Activated B cell treated with CpG ODN at 0.5 μM for 24 hours (primary cell): Measurements from ENCODE around the gene NXPH2. TPM values are rescaled to one million over a fixed set of nuclear protein-coding genes. Genes with fewer than 3 reads are reported as not detected.

Source experiments
- ATAC-seq: fragments of 200-7000 bp; cut with Tn5 transposase; one replicate; pipeline ENCODE4 v1.10.0; 2021; ENCODE audit warnings: low read depth, mild to moderate bottlenecking, moderate library complexity
- CTCF ChIA-PET: fragments of 350-600 bp; sonication (Branson Sonifier 250); formaldehyde crosslinking; loops from one replicate; lab custom pipeline; 2021; ENCODE audit warnings: antibody characterized with exemption; lab: Charles Lee
- POLR2A ChIA-PET: fragments of 350-600 bp; sonication (Branson Sonifier 250); formaldehyde crosslinking; loops from one replicate; lab custom pipeline; 2021; ENCODE audit warnings: antibody characterized with exemption; lab: Charles Lee
- DNase-seq: peaks from one replicate; pipeline ENCODE4 v3.0.0; 2022
- H3K27ac Mint-ChIP-seq: one replicate; pipeline ENCODE4 v1.8.0; 2020; ENCODE audit warnings: mixed read lengths
- H3K27me3 Mint-ChIP-seq: one replicate; pipeline ENCODE4 v1.8.0; 2021; ENCODE audit warnings: mixed read lengths
- H3K36me3 Mint-ChIP-seq: one replicate; pipeline ENCODE4 v1.8.0; 2021; ENCODE audit warnings: low read depth, mixed read lengths
- H3K4me1 Mint-ChIP-seq: one replicate; pipeline ENCODE4 v1.8.0; 2021; ENCODE audit warnings: mixed read lengths
- H3K4me3 Mint-ChIP-seq: one replicate; pipeline ENCODE4 v1.8.0; 2020; ENCODE audit warnings: mild to moderate bottlenecking, mixed read lengths
- H3K9me3 Mint-ChIP-seq: one replicate; pipeline ENCODE4 v1.8.0; 2020; ENCODE audit warnings: mixed read lengths
- intact Hi-C: fragments of 100-400 bp; cut with micrococcal nuclease; formaldehyde crosslinking; loops from one replicate; pipeline ENCODE4 v1.15.1; 2024
- total RNA-seq: library from RNA; stranded (reverse); gene quantifications from 2 replicates; pipeline ENCODE4 v1.2.3, GENCODE V29; 2022
- TF ChIP-seq, protein P1 (sequence below): fragments of 200-600 bp; IDR thresholded peaks from one replicate; pipeline ENCODE4 v1.8.0; 2022; ENCODE audit warnings: antibody characterized with exemption, mild to moderate bottlenecking

The NXPH2 gene
- total RNA-seq, 1 donor from 2014 or later: not detected

DNA sequence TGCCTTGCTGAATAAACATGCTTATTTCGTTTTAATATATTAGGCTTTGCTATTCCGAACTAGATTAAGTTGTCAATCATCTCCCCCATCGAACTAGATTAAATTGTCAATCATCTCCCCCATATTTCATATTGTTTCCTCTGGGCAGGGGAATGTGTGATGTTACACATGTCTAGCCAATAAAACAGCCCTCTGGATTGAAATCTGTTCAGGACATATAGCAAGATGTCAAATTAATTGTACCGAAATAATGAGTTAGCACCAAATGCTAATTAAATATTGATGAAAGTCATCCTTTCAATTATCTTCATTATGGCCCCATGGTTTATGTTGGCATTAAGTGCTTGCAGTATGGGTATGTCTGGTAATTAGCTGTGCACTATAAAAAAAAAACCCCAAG is 143.1 kb downstream of the NXPH2 start:
- CTCF ChIA-PET: no interaction called here
- intact Hi-C loops: no loop called here
- TF ChIP-seq, protein P1, sequence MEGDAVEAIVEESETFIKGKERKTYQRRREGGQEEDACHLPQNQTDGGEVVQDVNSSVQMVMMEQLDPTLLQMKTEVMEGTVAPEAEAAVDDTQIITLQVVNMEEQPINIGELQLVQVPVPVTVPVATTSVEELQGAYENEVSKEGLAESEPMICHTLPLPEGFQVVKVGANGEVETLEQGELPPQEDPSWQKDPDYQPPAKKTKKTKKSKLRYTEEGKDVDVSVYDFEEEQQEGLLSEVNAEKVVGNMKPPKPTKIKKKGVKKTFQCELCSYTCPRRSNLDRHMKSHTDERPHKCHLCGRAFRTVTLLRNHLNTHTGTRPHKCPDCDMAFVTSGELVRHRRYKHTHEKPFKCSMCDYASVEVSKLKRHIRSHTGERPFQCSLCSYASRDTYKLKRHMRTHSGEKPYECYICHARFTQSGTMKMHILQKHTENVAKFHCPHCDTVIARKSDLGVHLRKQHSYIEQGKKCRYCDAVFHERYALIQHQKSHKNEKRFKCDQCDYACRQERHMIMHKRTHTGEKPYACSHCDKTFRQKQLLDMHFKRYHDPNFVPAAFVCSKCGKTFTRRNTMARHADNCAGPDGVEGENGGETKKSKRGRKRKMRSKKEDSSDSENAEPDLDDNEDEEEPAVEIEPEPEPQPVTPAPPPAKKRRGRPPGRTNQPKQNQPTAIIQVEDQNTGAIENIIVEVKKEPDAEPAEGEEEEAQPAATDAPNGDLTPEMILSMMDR: no peak
- Mint-ChIP-seq H3K9me3 (peaks cover 5% of the 10 kb centered on the region), H3K27me3 (peaks cover 2% of the 10 kb centered on the region), H3K4me1 (no peaks in the 10 kb centered on the region), H3K4me3 (no peak overlapping the region), H3K27ac (no peak overlapping the region), H3K36me3 (no peaks in the 10 kb centered on the region)
- ATAC-seq: no peak
- POLR2A ChIA-PET: no interaction called here
- no peak for DNase-seq

DNA sequence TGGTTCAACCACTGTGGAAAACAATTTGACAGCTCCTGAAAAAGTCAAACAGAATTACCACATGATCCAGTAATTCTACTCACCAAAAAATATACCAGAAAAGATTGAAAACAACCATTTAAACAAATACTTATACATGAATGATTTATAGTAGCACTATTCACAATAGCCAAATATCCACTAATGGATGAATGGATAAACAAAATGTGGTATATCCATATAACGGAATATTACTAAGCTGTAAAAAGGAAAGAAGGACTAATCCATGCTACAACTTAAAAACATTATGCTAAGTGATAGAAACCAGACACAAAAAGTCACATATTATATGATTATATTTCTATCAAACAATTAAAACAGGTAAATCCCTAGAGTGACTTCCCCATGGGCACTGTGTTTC is 147.1 kb downstream of the NXPH2 start:
- H3K4me3 Mint-ChIP-seq: no peak overlapping the region
- H3K36me3 Mint-ChIP-seq: no peaks in the 10 kb centered on the region
- ATAC-seq: no peak
- DNase-seq: no peak
- ChIA-PET CTCF (no interaction called here), POLR2A (no interaction called here)
- H3K4me1 Mint-ChIP-seq: no peaks in the 10 kb centered on the region
- H3K9me3 Mint-ChIP-seq: peaks cover 5% of the 10 kb centered on the region
- H3K27me3 Mint-ChIP-seq: peaks cover 11% of the 10 kb centered on the region
- TF ChIP-seq, protein P1: no peak
- no peak overlapping the region for H3K27ac Mint-ChIP-seq
- intact Hi-C loops: no loop called here

DNA sequence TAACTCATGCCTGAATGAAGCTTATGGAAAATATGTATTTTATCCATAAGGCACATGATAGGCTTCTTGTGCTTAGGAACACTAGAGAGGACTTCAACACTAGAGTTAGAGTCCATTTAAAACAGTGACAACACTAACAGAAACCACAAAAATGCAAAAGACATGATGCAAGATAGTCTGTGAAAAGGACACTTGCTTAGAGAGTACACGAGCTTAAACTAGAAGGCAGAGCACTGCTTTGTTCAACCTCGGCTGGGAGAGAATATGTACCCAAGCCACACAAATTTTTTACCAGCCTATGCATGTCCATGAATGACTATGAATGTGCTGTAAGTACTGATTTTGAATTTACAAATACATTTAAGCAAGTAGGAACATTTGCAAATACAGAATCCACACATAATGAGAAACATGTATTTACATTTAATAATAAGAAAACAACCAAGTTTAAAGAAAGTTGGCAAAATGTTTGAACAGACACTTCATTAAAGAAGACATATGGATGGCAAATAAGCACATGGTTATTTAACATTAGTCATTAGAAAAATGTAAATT is 148.0 kb downstream of the NXPH2 start:
- ATAC-seq (no peak), DNase-seq (no peak)
- H3K4me3 Mint-ChIP-seq: no peak overlapping the region
- intact Hi-C loops: no loop called here
- no peak overlapping the region for H3K27ac Mint-ChIP-seq
- ChIA-PET CTCF (no interaction called here), POLR2A (no interaction called here)
- no peaks in the 10 kb centered on the region for H3K36me3 Mint-ChIP-seq
- H3K4me1 Mint-ChIP-seq: no peaks in the 10 kb centered on the region
- H3K27me3 Mint-ChIP-seq: peaks cover 11% of the 10 kb centered on the region
- TF ChIP-seq, protein P1: no peak
- H3K9me3 Mint-ChIP-seq: peaks cover 5% of the 10 kb centered on the region

DNA sequence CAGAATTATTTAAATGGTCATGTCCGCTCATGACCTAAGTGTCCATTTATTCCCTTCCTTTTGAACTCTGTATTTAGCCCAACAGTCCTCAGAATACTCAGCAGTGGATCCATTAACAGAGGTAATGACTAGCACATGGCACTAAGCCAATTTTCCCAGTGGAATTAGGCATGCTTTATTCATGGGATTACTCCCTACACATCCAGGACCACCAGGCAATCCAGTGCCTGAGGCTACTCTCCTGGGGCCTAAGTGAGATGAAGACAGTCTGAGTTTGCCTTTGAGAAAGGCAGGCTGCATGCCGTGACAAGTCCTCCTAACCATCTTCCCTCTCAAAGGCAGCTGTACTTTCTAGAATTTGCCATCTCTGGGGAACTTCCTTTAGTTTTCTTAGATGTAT is 150.0 kb downstream of the NXPH2 start:
- ChIA-PET CTCF (no interaction called here), POLR2A (no interaction called here)
- TF ChIP-seq, protein P1: no peak
- ATAC-seq: no peak
- no peaks in the 10 kb centered on the region for H3K4me1 Mint-ChIP-seq
- no peak overlapping the region for H3K4me3 Mint-ChIP-seq
- no peaks in the 10 kb centered on the region for H3K36me3 Mint-ChIP-seq
- peaks cover 18% of the 10 kb centered on the region for H3K27me3 Mint-ChIP-seq
- no peak for DNase-seq
- intact Hi-C loops: no loop called here
- H3K27ac Mint-ChIP-seq: no peak overlapping the region
- H3K9me3 Mint-ChIP-seq: peaks cover 5% of the 10 kb centered on the region

DNA sequence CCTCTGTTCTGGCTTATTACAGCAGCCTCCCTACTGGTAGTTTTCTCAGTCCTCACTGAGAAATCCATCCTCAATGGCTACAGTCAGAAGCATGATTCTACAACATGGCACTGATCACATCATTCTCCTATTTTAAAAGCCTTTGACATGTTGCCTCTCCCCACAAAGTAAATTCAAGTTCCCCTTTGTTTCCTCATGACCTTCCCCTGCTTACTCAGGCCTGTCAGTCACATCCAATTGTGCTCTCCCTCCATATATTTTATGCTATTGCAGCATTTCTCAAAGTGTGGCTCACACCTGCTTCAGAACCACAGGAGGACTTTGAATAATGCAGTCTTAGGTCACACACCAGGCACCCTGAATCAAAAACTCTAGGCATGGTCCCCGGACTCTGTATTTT is 154.0 kb downstream of the NXPH2 start:
- DNase-seq (no peak), ATAC-seq (no peak)
- intact Hi-C loops: no loop called here
- TF ChIP-seq, protein P1: no peak
- H3K4me3 Mint-ChIP-seq: no peak overlapping the region
- CTCF ChIA-PET: no interaction called here
- no peak overlapping the region for H3K27ac Mint-ChIP-seq
- H3K36me3 Mint-ChIP-seq: no peaks in the 10 kb centered on the region
- peaks cover 3% of the 10 kb centered on the region for H3K4me1 Mint-ChIP-seq
- H3K9me3 Mint-ChIP-seq: no peaks in the 10 kb centered on the region
- POLR2A ChIA-PET: no interaction called here
- H3K27me3 Mint-ChIP-seq: peaks cover 18% of the 10 kb centered on the region
